HG02840 (cell line): ENCODE results near the gene GLI3.

ENCODE experiments used
- ATAC-seq: cut with Tn5 transposase; IDR thresholded peaks from one replicate; pipeline ENCODE4 v1.9.1; 2021; ENCODE audit warnings: mild to moderate bottlenecking, moderate library complexity, moderate number of reproducible peaks; ENCODE audit not compliant: unreplicated experiment, low FRiP score

Gene GLI3

GRCh38 chr7:42152329-42153205, 84.4 kb downstream of the GLI3 start:
- ATAC-seq = no peak

DNA sequence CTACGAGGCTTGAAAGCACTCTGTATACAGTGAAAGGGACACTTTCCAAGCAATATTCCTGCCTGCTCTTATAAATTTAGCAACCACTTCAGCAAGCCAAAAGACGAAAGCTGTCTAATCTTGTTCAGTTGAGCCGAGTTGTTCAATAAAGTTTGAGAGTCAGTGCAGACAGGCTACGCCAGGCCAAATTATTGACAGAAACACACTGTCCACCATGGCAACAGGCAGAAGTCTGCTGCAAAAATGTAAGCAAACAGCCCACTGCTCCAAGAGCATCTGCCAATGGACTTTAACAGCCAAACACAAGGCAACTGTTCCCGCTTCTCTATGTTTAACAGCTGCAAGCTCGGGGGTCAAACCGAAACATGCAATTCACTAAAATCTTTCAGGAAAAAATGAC, 85.7 kb downstream of the GLI3 start:
- ATAC-seq = no peak

DNA sequence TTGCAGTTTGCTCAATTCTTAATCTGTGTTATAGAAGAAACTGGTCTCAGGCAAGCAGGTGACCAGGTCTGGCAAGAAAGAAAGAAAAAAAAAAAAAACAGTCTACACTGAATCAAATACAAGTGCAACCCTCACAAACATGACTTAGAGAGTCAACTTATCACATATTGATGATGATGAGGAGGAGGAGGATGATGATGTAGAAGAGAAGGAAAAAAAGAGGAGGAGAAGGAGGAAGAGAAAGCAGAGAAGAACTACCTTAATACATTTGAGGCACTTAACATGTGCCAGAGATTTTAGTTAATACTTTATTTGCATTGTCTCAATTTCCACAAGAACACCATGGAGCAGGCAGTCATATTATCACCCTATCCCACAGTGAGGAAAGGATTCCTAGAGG, 91.5 kb downstream of the GLI3 start:
- no peak for ATAC-seq

DNA sequence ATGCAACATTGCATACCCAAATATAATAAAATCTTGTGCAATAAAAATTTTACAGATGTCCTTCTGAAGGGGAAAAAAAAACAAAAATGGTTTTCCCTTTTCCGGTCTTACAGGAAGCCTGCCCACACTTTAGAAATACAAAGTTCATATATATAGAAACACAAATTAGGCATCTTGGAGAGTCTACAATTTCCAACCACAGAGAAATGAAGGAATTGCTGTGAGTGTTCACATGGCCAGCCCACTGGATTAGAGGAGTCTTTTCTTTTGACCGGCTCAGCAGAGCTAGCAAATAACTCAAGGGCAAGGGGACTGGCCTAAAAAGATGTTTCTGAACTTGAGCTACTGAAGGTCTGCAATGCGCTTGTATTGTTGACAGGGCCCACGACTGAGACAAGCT, 92.4 kb downstream of the GLI3 start:
- ATAC-seq = no peak

GRCh38 chr7:42143711-42144600, 93.1 kb downstream of the GLI3 start:
- ATAC-seq = no peak

DNA sequence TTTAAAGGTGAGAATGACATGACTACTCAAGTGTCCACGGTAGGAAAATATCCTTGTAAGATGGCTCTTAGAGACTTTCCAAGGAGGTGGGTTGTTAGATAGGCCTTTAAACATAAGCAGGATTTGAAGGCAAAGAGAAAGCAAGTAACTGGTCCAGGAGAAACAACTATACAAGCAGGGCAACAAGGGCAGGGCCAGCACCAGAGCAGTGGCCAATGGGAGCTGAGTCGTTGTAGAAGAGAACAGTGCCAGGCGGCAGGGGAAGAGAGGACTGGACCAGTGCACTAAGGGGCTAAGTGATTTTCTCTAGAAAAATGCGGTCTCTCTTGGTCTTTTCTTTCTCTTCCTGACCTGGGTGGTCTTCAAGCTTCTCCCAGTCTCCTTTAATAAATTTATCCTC, 94.9 kb downstream of the GLI3 start:
- no peak for ATAC-seq

- ATAC-seq = no peak
Measured at GRCh38 chr7:42139751-42140150, 97.3 kb downstream of the GLI3 start.

DNA sequence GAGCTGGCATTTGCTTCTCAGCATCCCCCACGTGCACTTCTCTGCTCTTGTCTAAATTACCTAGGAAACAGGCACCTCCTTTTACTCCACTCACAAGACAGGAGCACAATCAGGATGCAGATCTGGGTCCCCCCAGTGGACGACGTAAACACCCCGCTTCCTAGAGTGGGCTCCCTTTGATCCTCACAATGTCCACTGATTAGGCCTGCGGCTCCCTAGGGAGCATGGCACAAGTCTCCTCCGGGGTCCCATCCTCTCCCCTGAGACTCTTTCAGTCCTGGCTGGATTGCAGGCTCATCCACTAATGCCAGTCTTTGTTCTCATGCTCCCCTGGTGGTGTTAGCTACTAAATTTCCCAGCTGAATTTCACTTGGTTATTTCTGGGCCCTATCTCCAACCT, 98.3 kb downstream of the GLI3 start:
- ATAC-seq = no peak

GRCh38 chr7:42137941-42138340, 99.1 kb downstream of the GLI3 start:
- no peak for ATAC-seq

- ATAC-seq = no peak
Measured at GRCh38 chr7:42137431-42137830, 99.6 kb downstream of the GLI3 start.

GRCh38 chr7:42135728-42136127, 101.3 kb downstream of the GLI3 start:
- ATAC-seq = no peak

DNA sequence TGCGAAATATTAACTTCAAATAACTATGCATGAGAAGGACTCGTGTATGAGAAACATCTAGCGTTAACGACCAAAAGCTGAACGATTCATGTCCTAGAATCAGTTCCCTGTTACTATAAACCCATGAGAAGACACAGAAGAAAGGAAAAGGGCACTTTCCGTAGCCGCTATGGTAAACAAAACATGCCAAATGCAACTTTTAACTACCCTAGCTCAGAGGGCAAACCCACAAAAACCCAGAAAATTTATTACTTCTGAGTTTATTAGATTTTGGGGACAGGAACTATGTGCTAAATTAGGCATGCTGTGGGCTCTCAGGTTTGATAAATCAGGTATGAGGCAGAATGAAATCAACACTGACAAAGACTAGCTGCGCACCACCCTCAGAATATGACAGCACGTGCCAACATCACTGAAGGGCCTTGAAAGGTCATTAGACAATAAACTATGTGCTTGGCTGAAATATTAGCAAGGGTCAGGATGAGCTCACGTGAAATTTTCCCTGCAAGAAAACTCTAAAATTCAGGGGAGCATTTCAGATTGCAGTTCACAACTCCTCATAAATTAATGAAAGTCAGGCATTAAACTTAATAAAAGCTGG, 102.6 kb downstream of the GLI3 start:
- no peak for ATAC-seq

GRCh38 chr7:42133321-42133720, 103.7 kb downstream of the GLI3 start:
- no peak for ATAC-seq

- no peak for ATAC-seq
Measured at GRCh38 chr7:42128703-42129102, 108.3 kb downstream of the GLI3 start.

DNA sequence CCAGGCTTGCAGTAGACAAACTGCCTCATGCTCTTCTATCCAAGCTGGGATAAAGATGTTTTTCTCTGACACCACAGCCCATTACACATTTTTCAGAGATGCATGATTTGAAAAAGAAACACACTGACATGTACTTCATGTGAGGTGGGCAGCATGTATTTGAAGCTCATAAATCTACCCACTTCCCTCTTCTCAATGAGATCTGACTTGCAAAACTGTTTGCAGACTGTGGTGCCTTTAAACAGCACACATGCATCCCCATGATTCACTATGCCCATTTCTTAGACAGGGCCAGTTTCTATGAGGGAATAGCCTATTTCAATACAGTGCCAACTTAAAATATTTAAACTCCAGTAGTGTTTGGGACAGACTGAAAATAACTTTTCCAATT, 109.8 kb downstream of the GLI3 start:
- no peak for ATAC-seq

DNA sequence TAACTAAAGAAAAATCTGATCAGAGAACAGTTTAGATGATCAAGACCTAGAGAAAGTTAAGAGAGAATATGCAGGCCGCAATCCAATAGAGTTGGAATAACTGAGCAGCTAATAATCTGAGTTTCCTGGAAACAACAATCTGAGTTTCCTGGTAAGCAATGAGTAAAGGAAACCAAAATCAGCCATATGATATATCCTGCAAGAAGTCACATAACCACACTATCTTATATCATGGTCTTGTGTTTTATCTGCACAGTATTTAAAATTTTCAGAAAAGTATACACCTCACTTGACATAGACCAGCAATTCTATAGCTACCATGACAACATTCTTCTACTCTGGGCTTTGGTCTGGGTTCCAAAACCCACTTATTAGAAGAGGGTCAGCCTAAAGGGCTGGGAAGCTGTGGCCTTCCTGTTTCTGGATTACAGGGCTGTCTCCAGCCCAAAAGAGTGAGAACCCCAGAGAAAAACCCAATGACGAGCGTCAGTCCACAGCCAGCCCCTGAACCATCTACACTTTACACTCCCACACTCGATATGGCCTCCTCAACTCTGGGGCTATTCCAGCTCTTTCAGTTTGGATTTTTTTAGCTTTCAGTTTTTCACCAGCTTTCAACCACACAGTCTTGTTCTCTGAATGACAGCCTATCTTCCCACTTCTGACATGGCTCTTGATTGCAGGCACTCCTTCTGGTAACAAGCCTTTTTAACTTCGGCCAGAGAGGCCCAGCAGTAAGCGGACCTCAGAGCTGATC, 110.4 kb downstream of the GLI3 start:
- no peak for ATAC-seq

DNA sequence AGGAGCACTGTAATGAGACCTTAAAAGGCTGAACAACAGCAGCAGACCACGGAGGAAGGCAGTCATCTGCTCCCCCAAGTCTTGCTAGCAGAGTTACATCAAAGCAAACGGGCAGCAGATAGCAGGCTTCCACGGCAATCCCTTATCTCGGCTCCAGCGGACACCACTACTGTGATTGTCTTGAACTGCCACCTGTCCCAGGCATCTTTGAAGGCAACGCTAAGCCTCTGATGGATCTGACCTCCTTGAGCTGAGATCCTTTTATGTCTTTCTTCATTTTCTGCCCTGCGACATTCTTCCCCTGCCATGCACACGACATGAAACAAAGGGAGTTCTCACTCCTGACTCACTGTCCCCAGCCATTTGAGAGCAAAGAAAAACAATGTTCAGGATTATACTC, 111.7 kb downstream of the GLI3 start:
- no peak for ATAC-seq

DNA sequence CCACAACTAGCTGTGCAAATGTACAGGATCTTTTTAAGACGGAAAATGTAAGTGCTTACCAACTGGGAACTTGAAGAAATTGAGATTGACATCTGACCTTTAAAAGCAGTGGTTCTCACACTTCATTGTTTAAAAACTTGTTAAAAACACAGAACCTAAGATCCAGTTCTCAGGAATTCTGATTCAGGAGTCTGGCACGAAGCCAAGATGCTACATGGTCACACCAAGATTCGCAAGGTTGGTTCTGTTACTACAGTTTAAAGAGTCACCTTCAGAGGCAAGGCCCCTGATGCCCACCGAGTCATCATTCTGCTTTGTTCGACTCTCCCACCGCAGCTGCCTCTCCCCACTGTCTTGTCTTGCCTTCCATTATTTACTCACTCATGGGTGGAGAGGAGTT, 113.3 kb downstream of the GLI3 start:
- no peak for ATAC-seq

DNA sequence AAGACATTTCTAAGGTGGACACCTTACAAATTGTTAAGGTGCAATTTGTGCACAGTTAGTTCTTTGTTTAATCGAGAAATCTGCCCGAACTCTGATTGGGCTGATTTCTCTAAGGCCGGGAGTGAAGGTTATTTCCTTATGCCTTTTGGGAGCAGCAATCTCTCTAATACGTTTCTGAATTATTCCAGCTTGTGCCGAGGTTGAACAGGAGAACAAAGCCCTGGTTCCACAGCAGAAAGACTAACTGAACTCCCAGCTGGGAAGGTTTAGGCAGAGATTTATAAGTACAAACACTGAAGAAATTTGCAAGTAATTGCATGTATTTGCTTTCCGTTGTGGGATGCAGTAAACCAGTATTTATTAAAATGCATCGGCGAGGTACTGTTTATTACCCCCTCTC, 116.8 kb downstream of the GLI3 start:
- no peak for ATAC-seq

DNA sequence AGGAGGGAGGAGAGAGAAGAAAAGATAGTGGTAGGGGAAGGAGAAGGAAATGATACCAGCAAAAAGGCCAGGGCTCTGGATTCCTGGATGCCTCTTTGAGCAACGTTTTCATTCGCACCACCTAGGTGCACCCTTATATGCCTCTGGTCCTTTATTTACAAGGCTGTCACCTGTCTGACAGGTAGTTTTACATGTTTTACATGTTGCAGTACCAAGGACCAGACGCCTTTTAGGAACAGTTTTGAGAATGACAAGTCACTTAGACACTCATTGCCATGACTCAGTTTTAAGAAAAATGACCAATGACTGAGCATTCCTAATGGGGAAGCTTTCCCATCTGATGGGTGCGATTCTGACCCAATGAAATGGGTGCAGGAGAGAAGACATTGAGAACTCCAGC, 119.8 kb downstream of the GLI3 start:
- ATAC-seq = no peak

- ATAC-seq = no peak
Measured at GRCh38 chr7:42115795-42116194, 121.2 kb downstream of the GLI3 start.
